Kidney capillary endothelial cell (primary cell): ENCODE results near the gene CGB3.

Source experiments
- DNase-seq: peaks from one replicate; pipeline ENCODE4 v3.0.0-alpha.2; 2018; ENCODE audit warnings: low spot score

CGB3 gene

GRCh38 chr19:49016067-49016839 lies 7.9 kb downstream of the CGB3 start:
- DNase-seq: no peak

DNA sequence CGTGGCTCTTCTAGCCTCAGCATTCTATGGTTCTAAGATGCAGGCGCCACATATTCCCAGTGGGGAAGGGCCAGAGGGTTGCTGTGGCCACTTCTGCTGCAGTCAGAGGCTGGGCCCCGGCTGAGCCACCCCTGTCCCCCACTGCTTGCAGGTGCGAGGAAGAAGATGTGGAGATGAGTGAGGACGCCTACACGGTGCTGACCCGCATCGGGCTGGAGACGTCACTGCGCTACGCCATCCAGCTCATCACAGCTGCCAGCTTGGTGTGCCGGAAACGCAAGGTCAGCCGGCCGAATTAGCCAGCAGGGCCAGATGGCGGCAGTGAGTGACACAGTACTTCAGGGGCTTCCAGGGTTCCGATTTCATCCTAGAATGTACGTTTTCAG lies 9.3 kb downstream of the CGB3 start:
- no peak for DNase-seq

GRCh38 chr19:49014123-49014869 lies 9.8 kb downstream of the CGB3 start:
- no peak for DNase-seq

- DNase-seq: no peak
These were observed 12.9 kb downstream of the CGB3 start for GRCh38 chr19:49011194-49011593.

DNA sequence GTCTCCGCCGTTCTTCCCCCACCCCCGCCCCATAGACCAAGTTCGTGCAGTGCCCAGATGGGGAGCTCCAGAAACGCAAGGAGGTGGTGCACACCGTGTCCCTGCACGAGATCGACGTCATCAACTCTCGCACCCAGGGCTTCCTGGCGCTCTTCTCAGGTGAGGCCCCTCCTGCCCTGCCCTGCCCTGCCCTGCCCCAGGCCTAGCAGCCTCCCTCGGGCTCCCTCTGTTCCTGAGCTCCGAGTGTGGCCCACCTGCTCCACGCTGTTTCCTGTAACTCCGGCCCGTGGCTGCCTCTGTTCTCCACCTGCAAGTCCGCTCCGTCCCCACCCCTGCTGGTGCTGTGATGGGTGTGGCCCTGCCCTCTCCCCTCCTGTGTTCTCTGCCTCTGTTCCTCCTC lies 13.7 kb downstream of the CGB3 start:
- DNase-seq: no peak

GRCh38 chr19:49009828-49010227 lies 14.3 kb downstream of the CGB3 start:
- DNase-seq: no peak

GRCh38 chr19:49006905-49007304 lies 17.2 kb downstream of the CGB3 start:
- DNase-seq: no peak

GRCh38 chr19:49004964-49005614 lies 19.0 kb downstream of the CGB3 start:
- DNase-seq: no peak

DNA sequence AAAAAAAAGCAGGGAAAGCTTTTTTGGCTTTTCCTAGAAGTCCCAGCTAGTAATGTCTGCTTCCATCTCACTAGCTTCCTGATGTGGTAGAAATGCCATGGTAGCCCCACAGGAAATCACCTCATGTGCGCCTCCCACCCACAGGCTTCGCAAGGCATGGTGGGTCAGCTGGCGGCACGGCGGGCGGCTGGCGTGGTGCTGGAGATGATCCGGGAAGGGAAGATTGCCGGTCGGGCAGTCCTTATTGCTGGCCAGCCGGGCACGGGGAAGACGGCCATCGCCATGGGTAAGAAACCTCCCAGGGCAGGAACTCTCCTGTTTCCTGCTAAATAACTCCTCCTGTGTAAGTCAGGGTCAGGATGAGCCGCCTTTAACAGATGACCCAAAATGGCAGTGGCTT lies 20.0 kb downstream of the CGB3 start:
- DNase-seq: no peak

GRCh38 chr19:48999481-49000325 lies 24.4 kb downstream of the CGB3 start:
- peak; percentile 77 for DNase-seq

- peak; percentile 48 for DNase-seq
These were observed 26.2 kb downstream of the CGB3 start for GRCh38 chr19:48997972-48998371.

DNA sequence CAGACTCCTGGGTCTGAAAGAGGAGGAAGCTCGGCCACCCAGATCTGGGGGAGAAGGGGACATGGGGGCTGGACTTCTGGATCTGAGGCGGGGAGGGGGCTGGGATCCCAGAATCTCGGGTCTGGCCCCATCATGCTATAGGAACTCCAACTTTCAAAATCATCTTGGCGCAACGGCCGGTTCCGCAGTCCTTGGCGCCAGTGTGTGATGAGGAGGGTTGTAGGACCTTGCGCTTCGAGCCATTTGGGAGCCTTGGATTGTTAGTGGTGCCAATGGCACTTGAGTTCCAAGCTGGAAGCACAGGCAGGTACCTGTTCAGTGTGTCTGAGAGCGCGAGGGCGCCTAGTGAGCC lies 30.1 kb downstream of the CGB3 start:
- DNase-seq: no peak

- peak; percentile 100 for DNase-seq
These were observed 30.7 kb downstream of the CGB3 start, which contains the start of the genes GYS1 and RUVBL2 for GRCh38 chr19:48993175-48994034. TSS of gene GYS1 (minus strand) at chr19:48993309. CDS start at chr19:48993112, 197 bp downstream. TSS of gene RUVBL2 (plus strand) at chr19:48993887. CDS start at chr19:48993912, 25 bp downstream.

DNA sequence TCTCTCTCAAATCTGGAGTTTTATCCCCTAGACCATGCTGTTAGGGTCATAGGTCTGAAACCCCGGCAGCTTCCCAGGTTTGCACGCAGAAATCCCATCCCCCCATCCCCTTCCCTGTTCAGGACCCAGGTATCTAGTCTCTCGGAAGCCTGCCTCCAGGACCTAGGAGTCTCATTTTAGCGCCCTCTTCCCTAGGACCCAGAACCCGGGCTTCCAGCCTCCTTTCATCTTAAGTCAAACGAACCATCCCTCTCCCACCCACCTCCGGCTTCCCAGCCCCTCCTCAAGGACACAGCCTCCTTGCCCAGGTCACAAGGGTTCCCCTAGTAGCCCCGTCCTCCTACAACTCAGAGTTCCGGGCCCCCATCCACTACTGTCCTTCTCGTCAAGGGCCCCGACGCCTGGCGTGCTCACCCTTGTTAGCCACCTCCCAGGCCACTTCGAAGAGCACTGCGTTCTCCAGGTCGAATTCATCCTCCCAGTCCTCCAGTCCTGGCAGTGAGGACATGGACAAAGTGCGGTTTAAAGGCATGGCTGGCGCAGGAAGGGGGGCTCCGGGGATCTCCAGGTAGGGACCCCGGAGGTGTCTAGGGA lies 31.5 kb downstream of the CGB3 start:
- DNase-seq: no peak

DNA sequence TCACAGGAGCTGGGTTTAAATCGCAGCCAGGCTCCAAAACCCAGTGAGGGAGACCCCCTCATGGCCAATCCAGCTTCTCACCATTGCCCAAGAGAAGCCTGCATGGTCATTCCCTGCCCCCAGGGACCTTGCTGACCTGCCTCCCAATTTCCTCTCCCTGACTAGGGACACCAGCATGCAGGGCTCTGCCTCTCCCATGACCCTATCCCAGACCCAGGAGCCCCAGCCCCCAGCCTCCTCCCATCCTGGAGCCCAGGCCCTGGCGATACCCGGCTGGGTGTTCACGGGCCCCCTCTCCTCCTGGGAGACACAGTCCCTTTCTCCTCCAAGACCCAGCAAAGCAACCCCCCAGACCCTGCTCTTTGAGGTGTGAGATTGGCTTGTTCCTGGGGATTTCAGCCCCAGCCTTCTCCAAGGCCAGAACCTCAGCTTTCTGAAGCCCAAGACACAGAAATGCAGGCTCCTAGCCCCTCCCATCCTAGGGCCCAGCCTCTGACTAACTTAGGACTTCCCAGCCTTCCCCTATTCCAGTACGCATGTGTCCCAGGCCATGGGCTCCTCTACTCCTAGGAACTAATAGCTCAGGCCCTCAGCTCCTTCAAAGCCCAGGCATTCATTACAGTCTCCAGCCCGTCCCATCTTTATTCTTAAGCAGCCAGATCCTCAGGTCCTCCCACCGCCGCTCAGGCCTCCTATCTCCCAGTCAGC lies 32.1 kb downstream of the CGB3 start:
- DNase-seq: peak; percentile 77

- DNase-seq: no peak
These were observed 33.0 kb downstream of the CGB3 start for GRCh38 chr19:48991011-48991609.

GRCh38 chr19:48990400-48990799 lies 33.7 kb downstream of the CGB3 start:
- DNase-seq: no peak

GRCh38 chr19:48989701-48990291 lies 34.3 kb downstream of the CGB3 start:
- DNase-seq: no peak

DNA sequence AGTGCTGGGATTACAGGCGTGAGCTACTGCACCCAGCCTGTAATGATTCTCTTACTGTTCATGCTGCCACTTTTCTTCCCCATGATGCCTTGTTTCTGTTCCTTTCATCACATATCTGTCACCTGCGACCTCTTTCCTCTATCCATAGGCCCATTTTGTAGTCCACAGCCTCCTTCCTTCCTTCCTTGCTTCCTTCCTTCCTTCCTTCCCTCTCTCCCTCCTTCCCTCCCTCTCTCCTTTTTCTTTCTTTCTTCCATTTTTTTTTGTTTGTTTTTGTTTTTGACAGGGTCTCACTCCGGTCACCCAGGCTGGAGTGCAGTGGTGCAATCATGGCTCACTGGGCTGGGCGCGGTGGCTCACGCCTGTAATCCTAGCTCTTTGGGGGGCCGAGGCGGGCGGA lies 35.3 kb downstream of the CGB3 start:
- DNase-seq: no peak
